Keratinocyte (primary cell): Measurements from ENCODE around the gene AGAP1. TPM values are rescaled to one million over a fixed set of nuclear protein-coding genes. Genes with fewer than 3 reads are reported as not detected.

ENCODE experiments used
- DNase-seq: peaks from one replicate; pipeline ENCODE4 v3.0.0-alpha.2; 2011; ENCODE audit warnings: low read depth, missing footprints, low spot score
- FAIRE-seq: peaks from 2 replicates; lab custom pipeline; 2011; peaks lifted over from hg19 to GRCh38; lab: Jason Lieb, UNC
- H2AFZ ChIP-seq: 2 replicates; pipeline ENCODE4 v1.6.0; 2012; ENCODE audit warnings: low read length, control low read depth, inconsistent platforms; ENCODE audit not compliant: control insufficient read depth
- H3K27ac ChIP-seq: 2 replicates; pipeline ENCODE4 v1.5.1; 2011; ENCODE audit warnings: low read length; ENCODE audit not compliant: control insufficient read depth, insufficient read depth
- H3K27me3 ChIP-seq: 3 replicates; pipeline ENCODE4 v1.6.0; 2011; ENCODE audit warnings: low read length; ENCODE audit not compliant: control insufficient read depth, insufficient read depth; ENCODE audit errors: extremely low read depth
- H3K36me3 ChIP-seq, 2 experiments: 2 replicates in 1 of 2; 3 replicates in 1 of 2; pipeline ENCODE4 v1.5.1; 2011; ENCODE audit warnings: low read length in 2 of 2, mild to moderate bottlenecking in 1 of 2; ENCODE audit not compliant: control insufficient read depth in 2 of 2, insufficient read depth in 2 of 2; ENCODE audit errors: extremely low read depth in 1 of 2
- H3K4me1 ChIP-seq: 3 replicates; pipeline ENCODE4 v1.5.1; 2011; ENCODE audit warnings: low read length; ENCODE audit not compliant: control insufficient read depth, insufficient read depth; ENCODE audit errors: extremely low read depth
- H3K4me2 ChIP-seq: 3 replicates; pipeline ENCODE4 v1.6.0; 2011; ENCODE audit warnings: low read depth, low read length; ENCODE audit not compliant: control insufficient read depth, insufficient read depth; ENCODE audit errors: extremely low read depth
- H3K4me3 ChIP-seq, 3 experiments: fragments of 200-600 bp in 1 of 3; sonication (generic) in 1 of 3; 2 replicates in 2 of 3; 3 replicates in 1 of 3; pipeline ENCODE4 v1.5.1; 2011 to 2016; ENCODE audit warnings: low read length in 3 of 3, mild to moderate bottlenecking in 3 of 3, control low read depth in 2 of 3, inconsistent platforms in 1 of 3, low read depth in 1 of 3, mixed read lengths in 1 of 3, mixed run types in 1 of 3, moderate library complexity in 1 of 3; ENCODE audit not compliant: control insufficient read depth in 2 of 3, insufficient read depth in 2 of 3; ENCODE audit errors: extremely low read depth in 1 of 3
- H3K79me2 ChIP-seq: 2 replicates; pipeline ENCODE4 v1.6.0; 2012; ENCODE audit warnings: low read length; ENCODE audit not compliant: control insufficient read depth, insufficient read depth
- H3K9ac ChIP-seq: 3 replicates; pipeline ENCODE4 v1.6.0; 2011; ENCODE audit warnings: low read length; ENCODE audit not compliant: control insufficient read depth, insufficient read depth; ENCODE audit errors: extremely low read depth
- H3K9me1 ChIP-seq: 3 replicates; pipeline ENCODE4 v1.6.0; 2011; ENCODE audit warnings: low read length; ENCODE audit not compliant: control insufficient read depth, insufficient read depth; ENCODE audit errors: extremely low read depth
- H3K9me3 ChIP-seq: 2 replicates; pipeline ENCODE4 v1.5.1; 2012; ENCODE audit warnings: low read depth, low read length; ENCODE audit not compliant: control insufficient read depth
- H4K20me1 ChIP-seq: 3 replicates; pipeline ENCODE4 v1.6.0; 2011; ENCODE audit warnings: low read length; ENCODE audit not compliant: control insufficient read depth, insufficient read depth; ENCODE audit errors: extremely low read depth
- EZH2 ChIP-seq: IDR thresholded peaks from one replicate; pipeline ENCODE4 v1.6.1; 2012; ENCODE audit warnings: inconsistent platforms, mild to moderate bottlenecking, low read length, moderate library complexity
- dilution Hi-C: fragments of 300-500 bp; cut with MboI; formaldehyde crosslinking; loops from one replicate; pipeline ENCODE4 v1.7.0; 2020; ENCODE audit warnings: low sequenced_read_pairs; ENCODE audit not compliant: extremely low pct_ligation_motif_present
- polyA plus RNA-seq, 5 experiments: library from polyadenylated mRNA; depleted of rRNA in 3 of 5; stranded (reverse) in 3 of 5; stranded (forward) in 1 of 5; unstranded in 1 of 5; fragments of >200 nt; gene quantifications; 1 replicate in 1 of 5; 2 replicates in 3 of 5; 3 replicates in 1 of 5; pipeline versions ENCODE4 v1.2.1 to v1.2.3, GENCODE V29; 2011 to 2012; ENCODE audit warnings: missing spikeins in 2 of 5, low read depth in 1 of 5, low replicate concordance in 1 of 5
- TF ChIP-seq, protein P1 (sequence below), 3 experiments: IDR thresholded peaks in 1 of 3; conservative IDR thresholded peaks in 1 of 3; optimal IDR thresholded peaks in 1 of 3; 2 replicates in 2 of 3; 3 replicates in 1 of 3; pipeline versions ENCODE3 to v1.5.1; 2011; ENCODE audit warnings: low read length in 3 of 3, mild to moderate bottlenecking in 3 of 3, moderate library complexity in 2 of 3, control low read depth in 1 of 3, inconsistent platforms in 1 of 3; ENCODE audit not compliant: insufficient read depth in 2 of 3; ENCODE audit errors: extremely low read depth in 1 of 3

AGAP1 gene
- polyA plus RNA-seq, 1 donor (not counting 4 experiments of a cell fraction or from before 2014, with no cell fraction given): 12.6 TPM

DNA sequence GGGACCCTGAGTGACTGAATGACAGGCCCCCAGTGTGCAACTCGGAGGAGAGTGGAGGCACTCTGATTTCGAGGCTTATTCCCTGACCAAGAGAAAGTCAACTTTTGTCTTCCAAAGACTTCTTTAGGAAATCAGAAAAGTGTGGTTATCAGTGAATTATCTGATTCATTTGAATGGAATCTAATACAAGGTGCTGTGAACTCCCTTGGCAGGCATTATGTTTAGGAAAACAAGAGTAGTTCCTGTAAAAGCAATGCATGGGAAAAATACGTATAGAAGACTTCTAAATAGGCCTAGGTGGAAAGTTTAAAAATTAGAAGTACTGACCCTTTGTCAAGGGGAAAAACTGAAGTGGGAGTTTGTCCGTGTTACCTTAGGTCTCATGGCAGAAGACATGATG, 404.9 kb downstream of the AGAP1 start:
- Histone ChIP-seq H3K4me1 (no peaks in the 10 kb centered on the region), H4K20me1 (no peaks in the 10 kb centered on the region), H3K9ac (no peak overlapping the region), H2AFZ (no peak overlapping the region), H3K36me3 (peaks cover 0 to 2% of the 10 kb centered on the region in 2 experiments), H3K27me3 (no peaks in the 10 kb centered on the region), H3K79me2 (no peaks in the 10 kb centered on the region), H3K27ac (no peak overlapping the region), H3K9me3 (no peaks in the 10 kb centered on the region), H3K4me3 (no peak overlapping the region), H3K9me1 (no peaks in the 10 kb centered on the region), H3K4me2 (no peak overlapping the region)
- dilution Hi-C loops: no loop called here
- FAIRE-seq: no peak
- DNase-seq: no peak
- TF ChIP-seq EZH2: no peak
- TF ChIP-seq, protein P1, sequence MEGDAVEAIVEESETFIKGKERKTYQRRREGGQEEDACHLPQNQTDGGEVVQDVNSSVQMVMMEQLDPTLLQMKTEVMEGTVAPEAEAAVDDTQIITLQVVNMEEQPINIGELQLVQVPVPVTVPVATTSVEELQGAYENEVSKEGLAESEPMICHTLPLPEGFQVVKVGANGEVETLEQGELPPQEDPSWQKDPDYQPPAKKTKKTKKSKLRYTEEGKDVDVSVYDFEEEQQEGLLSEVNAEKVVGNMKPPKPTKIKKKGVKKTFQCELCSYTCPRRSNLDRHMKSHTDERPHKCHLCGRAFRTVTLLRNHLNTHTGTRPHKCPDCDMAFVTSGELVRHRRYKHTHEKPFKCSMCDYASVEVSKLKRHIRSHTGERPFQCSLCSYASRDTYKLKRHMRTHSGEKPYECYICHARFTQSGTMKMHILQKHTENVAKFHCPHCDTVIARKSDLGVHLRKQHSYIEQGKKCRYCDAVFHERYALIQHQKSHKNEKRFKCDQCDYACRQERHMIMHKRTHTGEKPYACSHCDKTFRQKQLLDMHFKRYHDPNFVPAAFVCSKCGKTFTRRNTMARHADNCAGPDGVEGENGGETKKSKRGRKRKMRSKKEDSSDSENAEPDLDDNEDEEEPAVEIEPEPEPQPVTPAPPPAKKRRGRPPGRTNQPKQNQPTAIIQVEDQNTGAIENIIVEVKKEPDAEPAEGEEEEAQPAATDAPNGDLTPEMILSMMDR (optimal IDR thresholded peaks at IDR 0.05 in 1 of 3, IDR thresholded peaks at IDR 0.05 in 1 of 3, conservative IDR thresholded peaks at IDR 0.05 in 1 of 3; ENCODE audit: extremely low read depth in 1 of 3, insufficient read depth in 2 of 3, low read length in 3 of 3): no peak

GRCh38 chr2:235900631-235901030, 406.8 kb downstream of the AGAP1 start:
- H3K4me2 ChIP-seq: no peak overlapping the region
- dilution Hi-C loops: no loop called here

More at GRCh38 chr2:235900631-235901030, 406.8 kb downstream of the AGAP1 start:
- Histone ChIP-seq H4K20me1 (no peaks in the 10 kb centered on the region), H3K4me3 (no peak overlapping the region), H2AFZ (no peak overlapping the region), H3K27ac (no peak overlapping the region), H3K9me1 (no peaks in the 10 kb centered on the region), H3K36me3 (no peaks in the 10 kb centered on the region), H3K79me2 (no peaks in the 10 kb centered on the region), H3K9ac (no peak overlapping the region), H3K27me3 (no peaks in the 10 kb centered on the region), H3K9me3 (no peaks in the 10 kb centered on the region), H3K4me1 (no peaks in the 10 kb centered on the region)
- DNase-seq (no peak), FAIRE-seq (no peak)
- TF ChIP-seq, protein P1 (optimal IDR thresholded peaks at IDR 0.05 in 1 of 3, IDR thresholded peaks at IDR 0.05 in 1 of 3, conservative IDR thresholded peaks at IDR 0.05 in 1 of 3; ENCODE audit: extremely low read depth in 1 of 3, insufficient read depth in 2 of 3, low read length in 3 of 3): no peak
- TF ChIP-seq EZH2: no peak
